GM21576 (cell line): ENCODE results near the gene S100A16.

Experiments used
- ATAC-seq: cut with Tn5 transposase; IDR thresholded peaks from one replicate; pipeline ENCODE4 v1.9.1; 2021; ENCODE audit warnings: mild to moderate bottlenecking, moderate library complexity; ENCODE audit not compliant: unreplicated experiment

Gene S100A16

DNA sequence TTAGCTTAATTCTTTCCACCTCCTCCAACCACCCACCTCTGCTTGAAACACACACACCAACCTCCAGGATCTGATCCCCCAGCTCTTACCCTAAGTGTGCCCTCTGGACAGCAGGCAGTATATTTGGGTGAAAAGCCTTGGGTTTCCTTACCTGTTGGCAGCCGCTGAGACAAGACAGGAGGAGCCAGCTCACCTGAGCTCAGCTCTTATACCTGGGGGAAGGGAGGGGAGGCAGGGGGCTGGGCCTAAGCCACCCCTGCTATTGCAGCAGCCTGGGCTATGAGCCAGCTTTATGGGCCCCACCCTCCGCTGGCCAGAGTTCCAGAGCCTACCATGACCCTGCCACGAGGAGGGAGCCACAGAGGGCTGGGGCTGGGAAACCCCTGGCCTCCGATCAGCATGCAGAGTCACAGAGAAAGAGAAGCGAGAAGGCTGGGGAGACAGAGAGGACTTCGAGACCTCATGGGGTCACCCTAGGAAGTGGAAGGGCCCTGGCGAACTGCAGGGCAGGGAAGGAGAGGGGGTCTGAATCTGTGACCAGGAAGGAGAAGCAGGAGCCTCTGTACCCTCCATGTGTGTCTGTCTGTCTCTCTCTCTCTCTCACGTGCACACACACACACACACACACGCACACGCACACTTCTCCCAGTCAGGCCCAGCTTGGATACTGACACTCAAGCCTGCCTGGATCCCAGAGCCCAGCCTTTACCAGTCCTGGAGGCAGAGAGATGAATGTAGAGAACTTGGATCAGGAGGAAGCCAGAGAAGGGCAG lies 3.4 kb upstream of the S100A16 start, which contains the start of gene S100A14:
Gene S100A14 (minus strand): TSS at position 182 of the 773 bp plus-strand sequence. CDS start 467 bp downstream, outside the sequence.
- no peak for ATAC-seq

- no peak for ATAC-seq
Measured at GRCh38 chr1:153615406-153615805, 2.5 kb upstream of the S100A16 start.

DNA sequence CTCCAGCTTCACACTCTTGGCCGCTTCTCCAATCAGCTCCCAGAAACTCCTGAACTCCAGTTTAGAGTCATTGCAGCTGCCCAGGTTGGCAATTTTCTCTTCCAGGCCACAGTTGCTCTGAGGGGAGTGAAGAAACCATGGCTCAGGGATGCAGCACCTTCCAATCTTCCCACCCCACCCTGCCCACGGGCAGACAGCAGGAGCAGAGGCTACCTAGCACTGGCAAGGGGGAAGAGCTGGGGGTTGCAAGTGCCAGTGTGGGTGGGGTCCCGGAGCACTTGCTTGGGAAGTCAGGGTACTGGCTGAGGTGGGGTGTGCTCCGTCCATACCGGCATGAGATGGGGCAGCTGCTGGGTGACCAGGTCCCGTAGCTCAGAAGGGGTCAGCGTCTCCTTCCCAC lies 2.0 kb upstream of the S100A16 start:
- no peak for ATAC-seq

DNA sequence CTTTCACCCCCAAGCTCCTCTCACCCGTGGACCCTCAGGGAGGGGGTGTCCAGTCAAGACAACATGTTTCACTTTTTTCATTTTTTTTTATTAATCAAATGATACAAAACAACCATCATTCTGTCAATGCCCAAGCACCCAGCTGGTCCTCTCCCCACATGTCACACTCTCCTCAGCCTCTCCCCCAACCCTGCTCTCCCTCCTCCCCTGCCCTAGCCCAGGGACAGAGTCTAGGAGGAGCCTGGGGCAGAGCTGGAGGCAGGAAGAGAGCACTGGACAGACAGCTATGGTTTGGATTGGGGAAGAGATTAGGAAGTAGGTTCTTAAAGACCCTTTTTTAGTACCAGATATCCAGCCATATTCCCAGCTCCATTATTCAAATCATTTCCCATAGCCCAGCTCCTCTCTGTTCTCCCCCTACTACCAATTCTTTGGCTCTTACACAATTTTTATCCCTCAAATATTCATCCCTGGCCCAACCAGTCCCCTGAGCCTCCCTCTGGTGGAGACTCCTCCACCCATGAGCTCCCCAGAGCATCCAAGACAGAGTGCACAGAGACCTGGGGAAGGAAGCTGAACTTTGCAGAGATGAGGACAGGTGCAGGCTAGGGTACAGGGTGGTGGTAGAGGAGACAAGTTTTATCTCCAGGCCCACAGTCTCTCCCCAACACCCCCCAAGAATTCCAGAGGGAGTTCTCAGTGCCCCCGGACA lies 1.4 kb upstream of the S100A16 start:
- no peak for ATAC-seq

GRCh38 chr1:153613406-153613805 lies 469 bp upstream of the S100A16 start:
- no peak for ATAC-seq

DNA sequence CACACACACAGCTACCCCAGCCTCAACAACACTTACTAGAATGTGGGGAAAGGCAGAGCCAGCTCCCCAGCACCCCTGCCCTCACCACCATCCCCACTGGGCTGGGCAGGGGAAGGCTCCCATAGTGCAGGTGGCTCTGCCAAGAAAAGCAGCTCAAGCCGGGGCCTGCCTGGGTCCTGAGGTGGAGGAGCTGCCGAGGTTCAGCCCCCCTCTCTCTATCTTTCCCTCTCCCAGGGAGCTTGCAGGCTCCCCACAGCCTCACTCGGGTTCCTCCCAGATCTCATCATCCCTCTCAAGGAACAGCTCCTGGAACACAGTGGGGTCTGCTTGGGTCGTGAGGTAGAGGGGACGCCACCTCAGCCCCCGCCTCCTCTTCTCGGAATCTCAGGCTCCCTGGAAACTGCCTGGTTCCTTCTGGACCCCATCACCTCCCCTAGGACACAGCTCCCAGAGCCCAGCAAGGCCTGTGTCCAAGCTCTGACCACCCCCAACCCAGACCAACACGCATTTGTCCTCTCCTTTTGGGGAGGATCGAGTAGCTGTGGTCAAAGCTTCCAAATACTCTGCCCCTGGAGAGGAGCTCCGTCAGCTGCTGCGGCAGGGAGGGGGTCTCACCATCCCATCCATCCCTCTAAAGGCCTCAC lies 704 bp downstream of the S100A16 start:
- no peak for ATAC-seq

GRCh38 chr1:153611356-153611755 lies 1.6 kb downstream of the S100A16 start:
- ATAC-seq: no peak

- no peak for ATAC-seq
Measured at GRCh38 chr1:153610811-153611301, 2.1 kb downstream of the S100A16 start.

- no peak for ATAC-seq
Measured at GRCh38 chr1:153610334-153610733, 2.6 kb downstream of the S100A16 start.

DNA sequence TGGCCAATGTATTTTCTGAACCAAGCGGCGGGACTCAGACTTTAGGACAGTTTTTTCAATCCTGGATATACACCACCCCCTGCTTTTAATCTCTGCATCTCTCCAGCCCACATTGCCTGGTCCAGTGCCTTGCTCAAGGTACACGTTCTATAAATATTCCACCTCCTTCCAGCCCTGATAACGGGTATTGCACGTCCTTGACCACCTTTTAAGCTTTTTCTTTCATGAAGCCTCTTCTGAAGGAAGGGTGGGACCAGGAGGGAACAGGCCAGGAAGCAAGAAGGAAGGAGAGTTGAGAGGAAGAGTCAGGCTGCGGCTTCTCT lies 3.4 kb downstream of the S100A16 start:
- ATAC-seq: no peak

DNA sequence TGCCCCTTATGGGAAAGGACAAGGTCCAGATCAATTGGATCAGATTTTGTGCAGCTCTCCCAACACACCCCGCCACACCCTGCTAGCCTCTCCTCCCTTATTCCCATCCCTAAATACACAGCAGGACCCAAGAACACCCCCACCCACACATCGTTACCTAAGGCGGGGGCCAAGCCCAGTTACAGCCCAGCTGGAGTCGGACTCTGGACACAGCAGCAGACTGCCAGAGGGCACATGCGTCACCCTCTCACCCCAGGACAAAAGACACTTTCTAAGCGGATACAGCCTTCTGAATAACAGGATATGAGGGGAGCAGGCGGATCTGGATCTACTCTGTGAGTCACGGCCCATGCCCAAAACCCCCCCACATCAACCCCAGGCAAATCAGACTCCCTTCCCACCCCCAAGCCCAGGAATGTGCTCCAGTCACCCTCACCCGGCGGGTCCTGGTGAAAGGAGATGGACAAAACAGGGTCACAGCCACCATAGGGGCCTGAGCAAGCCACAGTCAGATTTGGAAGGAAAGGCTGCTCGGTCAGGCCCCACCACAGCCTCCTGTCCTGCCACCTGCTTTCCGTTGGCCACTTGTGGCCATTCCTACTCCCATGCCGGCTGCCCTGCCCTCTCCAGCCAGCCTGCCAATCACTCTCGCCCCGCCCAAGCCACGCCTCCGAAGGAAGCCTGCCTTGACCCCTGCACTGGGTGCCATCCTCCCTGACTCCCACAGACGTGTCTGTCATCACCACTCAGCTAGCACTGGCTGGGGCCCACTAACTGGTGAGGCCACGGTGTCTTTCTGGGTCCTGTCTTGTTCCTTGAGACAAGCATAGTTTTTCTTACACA lies 4.0 kb downstream of the S100A16 start:
- ATAC-seq: no peak

DNA sequence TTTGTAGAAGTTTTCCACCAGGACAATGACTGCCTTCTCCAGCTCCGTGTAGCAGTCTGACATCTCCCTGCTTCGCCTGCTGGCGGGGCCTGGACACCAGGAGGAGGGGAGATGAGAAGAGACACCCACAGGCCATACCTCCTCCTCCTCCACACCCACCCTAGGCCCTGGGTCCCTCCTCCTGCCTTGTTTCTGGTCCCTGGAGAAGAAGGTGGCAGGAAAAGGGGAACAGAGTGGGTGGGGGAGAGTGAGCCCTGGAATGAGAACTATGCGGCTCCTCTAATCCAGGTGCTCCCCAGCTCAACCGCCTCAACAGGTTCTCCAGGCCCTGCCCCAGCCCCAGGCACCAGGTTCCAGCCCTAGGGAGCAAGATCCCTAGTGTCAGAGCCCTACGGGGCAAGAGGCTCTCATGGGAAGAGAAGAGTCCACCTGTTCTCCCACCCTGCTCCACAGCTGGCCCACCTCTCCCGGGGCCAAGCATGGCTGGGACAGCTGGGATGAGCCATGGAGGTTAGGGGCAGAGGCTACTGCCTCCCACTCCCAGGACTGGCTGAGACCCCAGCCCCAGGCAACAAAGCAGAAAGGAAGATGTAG lies 4.8 kb downstream of the S100A16 start:
- ATAC-seq: no peak

GRCh38 chr1:153607381-153607780 lies 5.6 kb downstream of the S100A16 start:
- ATAC-seq: no peak

GRCh38 chr1:153606194-153606593 lies 6.7 kb downstream of the S100A16 start:
- no peak for ATAC-seq

DNA sequence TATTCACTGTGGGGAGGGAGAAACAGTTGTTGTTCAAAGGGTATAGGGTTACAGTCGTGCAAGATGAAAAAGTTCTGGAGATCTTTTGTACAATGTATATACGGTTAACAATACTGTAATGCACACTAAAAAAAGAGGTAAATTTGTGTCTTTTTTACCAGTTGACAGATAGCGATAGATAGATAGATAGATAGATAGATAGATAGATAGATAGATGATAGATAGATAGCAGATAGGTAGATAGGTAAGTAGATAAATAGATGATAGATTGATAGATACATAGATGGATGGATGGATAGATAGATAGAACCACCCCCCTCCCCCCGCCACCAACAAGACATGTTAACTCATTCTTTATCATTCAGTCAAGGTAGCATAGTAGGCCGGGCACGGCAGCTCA lies 10.2 kb downstream of the S100A16 start:
- ATAC-seq: no peak

DNA sequence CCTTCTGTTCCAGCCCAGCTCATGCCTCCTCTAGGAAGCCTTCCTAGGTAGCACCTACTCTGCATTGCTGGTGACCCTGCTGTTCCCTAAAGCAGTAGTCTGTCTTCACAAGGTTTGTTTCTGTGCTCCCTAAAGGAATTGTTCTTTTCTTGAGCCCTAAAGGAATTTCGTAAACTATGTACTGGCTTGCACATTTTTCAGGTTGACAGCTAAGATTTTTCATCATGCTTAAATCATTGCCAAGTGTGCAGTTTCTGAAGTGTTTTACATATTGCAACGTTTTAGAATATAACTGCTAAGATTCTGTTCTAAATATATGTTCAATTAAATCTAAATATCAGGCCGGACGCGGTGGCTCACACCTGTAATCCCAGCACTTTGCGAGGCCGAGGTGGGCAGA lies 13.1 kb downstream of the S100A16 start:
- ATAC-seq: no peak

GRCh38 chr1:153598309-153599172 lies 14.4 kb downstream of the S100A16 start:
- peak; percentile 96 for ATAC-seq

DNA sequence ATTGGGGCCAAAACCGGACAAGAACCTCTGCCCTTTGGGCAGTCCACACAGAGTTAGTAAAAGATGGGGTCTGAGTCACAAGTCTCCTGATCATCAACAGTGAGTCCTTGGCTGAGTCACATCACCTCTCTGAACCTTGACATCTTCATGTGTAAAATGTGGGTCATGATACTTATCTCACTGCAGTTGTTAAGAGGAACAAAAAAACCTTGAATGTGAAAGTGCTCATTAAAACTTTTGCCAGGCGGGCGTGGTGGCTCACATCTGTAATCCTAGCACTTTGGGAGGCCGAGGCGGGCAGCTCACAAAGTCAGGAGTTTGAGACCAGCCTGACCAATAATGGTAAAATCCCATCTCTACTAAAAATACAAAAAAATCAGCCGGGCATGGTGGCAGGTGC lies 15.7 kb downstream of the S100A16 start:
- ATAC-seq: no peak

- no peak for ATAC-seq
Measured at GRCh38 chr1:153592748-153593147, 20.2 kb downstream of the S100A16 start.

DNA sequence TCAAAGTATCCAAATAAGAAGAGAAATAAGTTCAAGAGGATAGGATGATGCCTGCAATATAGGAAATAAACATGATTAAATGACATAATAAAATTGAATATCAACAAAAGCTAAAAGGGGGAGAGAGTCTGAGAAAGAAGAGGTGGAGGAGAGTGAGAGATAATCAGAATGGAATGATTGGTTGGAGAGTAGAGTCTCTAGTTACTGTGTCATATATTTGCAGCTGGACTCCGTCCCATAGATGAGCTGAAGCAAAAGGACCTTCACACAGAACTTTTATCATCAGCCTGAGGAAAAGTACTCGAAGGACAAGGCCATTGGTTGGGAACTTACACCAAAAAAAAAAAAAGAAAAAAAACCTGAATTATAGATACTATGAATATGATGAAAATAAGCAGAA lies 24.5 kb downstream of the S100A16 start:
- ATAC-seq: no peak
